HG03108 (cell line): ENCODE results near the gene KATNBL1.
"Not testable (repeated sequence)": the region's sequence is repeated elsewhere in the genome, so short reads cannot be mapped to it uniquely, and the experiment has no call there.

Experiments
- ATAC-seq: cut with Tn5 transposase; IDR thresholded peaks from one replicate; pipeline ENCODE4 v1.9.1; 2021; ENCODE audit warnings: moderate library complexity; ENCODE audit not compliant: unreplicated experiment

KATNBL1 gene

DNA sequence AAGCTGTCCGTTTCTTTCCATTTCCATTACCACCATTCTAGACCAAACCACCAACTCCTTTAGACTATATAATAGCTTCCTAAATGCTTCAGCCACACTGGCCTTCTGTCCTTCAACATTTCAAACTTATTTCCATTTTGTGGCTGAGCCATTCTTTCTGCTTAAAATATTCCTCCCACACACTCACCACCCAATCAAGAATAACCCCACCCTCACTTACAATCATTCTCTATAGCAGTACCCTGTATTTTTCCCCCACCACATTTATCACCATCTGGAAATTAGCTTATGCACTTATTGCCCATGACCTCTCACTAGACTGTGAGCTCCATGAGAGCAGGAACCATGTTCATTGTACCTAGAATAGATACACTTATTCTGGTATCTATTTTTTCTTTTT, 6.6 kb downstream of the KATNBL1 start:
- no peak for ATAC-seq

DNA sequence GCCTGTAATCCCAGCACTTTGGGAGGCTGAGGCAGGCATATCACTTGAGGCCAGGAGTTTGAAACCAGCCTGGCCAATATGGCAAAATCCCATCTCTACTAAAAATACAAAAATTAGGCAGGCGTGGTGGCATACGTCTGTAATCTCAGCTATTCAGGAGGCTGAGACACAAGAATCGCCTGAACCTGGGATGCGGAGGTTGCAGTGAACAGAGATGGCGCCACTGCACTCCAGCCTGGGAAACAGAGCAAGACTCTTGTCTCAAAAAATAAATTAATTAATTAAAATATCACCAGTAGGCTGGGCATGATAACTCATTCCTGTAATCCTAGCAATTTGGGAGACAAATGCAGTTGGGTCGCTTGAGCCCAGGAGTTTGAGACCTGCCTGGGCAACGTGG, 16.6 kb downstream of the KATNBL1 start:
- not testable (repeated sequence) for ATAC-seq

- no peak for ATAC-seq
Observed at GRCh38 chr15:34188711-34189110, 21.2 kb downstream of the KATNBL1 start.

- ATAC-seq = no peak
Observed at GRCh38 chr15:34185666-34186065, 24.2 kb downstream of the KATNBL1 start.

DNA sequence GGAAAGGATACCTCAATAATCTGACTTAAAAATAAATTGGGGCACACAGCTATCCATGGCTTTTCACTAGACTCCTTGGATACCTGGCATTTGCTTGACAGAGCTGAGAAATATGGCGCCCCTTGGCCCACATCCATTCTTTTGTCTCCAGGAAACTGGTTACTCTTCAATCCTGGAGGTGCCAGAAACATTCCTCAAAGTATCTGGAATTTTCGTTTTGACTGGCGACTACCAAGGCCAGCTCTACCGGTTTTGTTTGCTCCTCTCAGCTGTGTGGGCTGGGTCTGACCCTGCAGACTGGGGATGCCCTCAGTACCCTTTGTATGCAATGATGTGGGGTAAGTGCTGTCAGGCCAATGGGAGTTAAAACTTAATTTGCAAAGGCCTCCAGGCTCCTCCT, 27.0 kb downstream of the KATNBL1 start:
- ATAC-seq = no peak

GRCh38 chr15:34179234-34179633, 30.7 kb downstream of the KATNBL1 start:
- no peak for ATAC-seq

- ATAC-seq = not testable (repeated sequence)
Observed at GRCh38 chr15:34165987-34166573, 43.8 kb downstream of the KATNBL1 start.

- ATAC-seq = no peak
Observed at GRCh38 chr15:34161329-34161963, 48.5 kb downstream of the KATNBL1 start.

DNA sequence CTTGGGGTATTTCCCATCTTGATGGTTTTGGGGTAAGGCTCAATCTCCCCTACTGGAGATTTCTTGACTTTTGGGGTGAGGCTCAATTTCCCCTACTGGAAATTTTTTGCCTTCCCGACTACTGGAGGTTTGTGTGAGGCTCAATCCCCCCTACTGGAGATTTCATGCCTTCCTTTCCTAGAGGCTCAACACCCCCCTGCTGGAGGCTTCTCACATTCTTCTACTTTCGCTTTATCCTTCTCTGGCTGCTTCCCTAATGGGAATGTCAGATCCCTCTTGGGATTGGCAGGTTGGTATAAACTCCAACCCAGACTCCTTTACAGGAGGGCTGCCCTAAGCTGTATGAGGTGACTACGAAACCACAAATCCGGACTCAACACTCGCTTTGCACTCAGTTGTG, 49.2 kb downstream of the KATNBL1 start:
- ATAC-seq = no peak

GRCh38 chr15:34158355-34158754, 51.5 kb downstream of the KATNBL1 start:
- ATAC-seq = no peak

DNA sequence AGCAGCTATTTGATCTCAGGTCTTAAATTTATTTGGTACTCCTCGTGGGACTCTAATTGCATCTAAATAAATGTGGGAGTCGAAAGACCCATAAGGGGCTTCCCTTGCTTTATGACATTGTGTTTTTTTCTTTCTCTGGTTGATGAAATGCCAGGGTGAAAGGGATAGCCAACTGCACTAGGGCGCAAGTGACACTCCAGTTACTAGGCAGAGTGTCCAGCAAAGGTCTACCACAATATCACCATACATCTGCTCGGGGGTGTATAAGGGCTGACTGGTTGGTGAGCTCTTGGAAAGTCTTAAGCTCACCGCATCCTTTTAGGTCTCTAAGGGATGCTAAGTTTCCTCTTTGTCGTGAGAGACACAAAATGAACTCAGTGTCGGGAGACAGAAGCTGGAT, 54.0 kb downstream of the KATNBL1 start:
- ATAC-seq = no peak

- no peak for ATAC-seq
Observed at GRCh38 chr15:34154725-34155204, 55.1 kb downstream of the KATNBL1 start.

GRCh38 chr15:34147371-34148140, 62.3 kb downstream of the KATNBL1 start:
- ATAC-seq = no peak

- ATAC-seq = no peak
Observed at GRCh38 chr15:34133511-34133910, 76.4 kb downstream of the KATNBL1 start.

- ATAC-seq = no peak
Observed at GRCh38 chr15:34132881-34133280, 77.0 kb downstream of the KATNBL1 start.

GRCh38 chr15:34128898-34129297, 81.0 kb downstream of the KATNBL1 start:
- no peak for ATAC-seq

DNA sequence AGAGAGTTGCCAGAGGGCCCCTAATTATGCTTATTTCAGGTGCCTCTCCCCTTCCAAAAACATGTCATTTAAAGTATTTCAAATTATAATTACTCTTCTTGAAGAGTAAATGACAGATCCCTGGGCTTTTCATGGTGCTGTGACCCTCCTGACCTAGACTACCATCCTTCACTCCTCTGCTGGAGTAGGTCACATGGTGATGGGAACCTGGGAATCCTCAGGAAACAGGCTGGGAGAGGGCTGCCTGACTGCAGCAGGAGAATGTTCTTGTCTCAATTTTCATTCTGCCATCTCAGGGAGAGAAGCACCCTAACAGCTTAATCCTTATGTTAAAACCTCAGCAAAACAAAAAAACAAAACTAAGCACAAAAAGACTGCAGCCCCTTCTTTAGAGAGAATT, 83.4 kb downstream of the KATNBL1 start:
- no peak for ATAC-seq

DNA sequence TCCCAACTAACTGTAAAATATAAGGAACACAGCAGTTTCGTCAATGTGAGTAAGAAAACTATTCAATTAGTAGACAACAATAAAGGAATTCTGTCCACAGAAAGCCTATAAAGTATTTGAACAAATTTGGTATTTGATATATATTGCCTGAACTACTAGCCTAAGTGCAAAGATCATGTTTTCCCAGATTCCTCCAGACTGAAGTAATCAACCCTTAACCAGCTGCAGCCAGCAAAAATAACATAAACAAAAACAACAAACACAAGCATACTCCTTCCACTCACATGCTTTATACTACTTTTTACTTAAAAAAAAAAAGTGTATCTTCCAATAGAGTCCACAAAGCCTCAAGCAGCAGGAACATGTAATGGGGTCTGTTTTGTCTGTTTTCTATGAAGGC, 84.0 kb downstream of the KATNBL1 start:
- ATAC-seq = no peak

- no peak for ATAC-seq
Observed at GRCh38 chr15:34124651-34125050, 85.2 kb downstream of the KATNBL1 start.

DNA sequence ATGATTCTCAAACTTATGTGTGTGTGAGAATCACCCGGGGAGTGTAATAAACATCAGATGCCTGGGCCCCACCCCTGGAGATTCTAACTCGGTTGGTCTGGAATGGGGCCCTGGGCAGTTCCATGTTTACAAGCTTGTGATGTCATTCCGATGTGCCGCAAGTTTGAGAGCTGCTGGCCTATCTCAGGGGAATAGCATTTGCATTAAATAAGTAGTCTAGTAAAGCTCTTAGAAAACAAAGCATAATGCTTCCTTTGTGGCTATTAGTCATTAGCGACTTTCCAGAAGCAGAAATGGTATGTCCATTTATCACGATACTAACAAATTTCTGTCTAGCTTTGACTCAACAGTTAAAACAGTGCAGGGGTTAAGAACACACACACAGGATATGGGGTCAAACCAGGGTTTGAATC, 87.1 kb downstream of the KATNBL1 start:
- ATAC-seq = no peak

- not testable (repeated sequence) for ATAC-seq
Observed at GRCh38 chr15:34121786-34122185, 88.1 kb downstream of the KATNBL1 start.

- ATAC-seq = not testable (repeated sequence)
Observed at GRCh38 chr15:34120420-34120819, 89.5 kb downstream of the KATNBL1 start.
